Smooth muscle cell (in vitro differentiated cells): Measurements from ENCODE around the gene MAGI2. TPM values are rescaled to one million over a fixed set of nuclear protein-coding genes. Genes with fewer than 3 reads are reported as not detected.

Experiments used
- DNase-seq: peaks from one replicate; lab custom pipeline; 2025; ENCODE audit not compliant: unreplicated experiment; lab: John Stamatoyannopoulos, UW
- H2AFZ ChIP-seq: fragments of 200-600 bp; sonication (generic); 2 replicates; pipeline ENCODE4 v1.6.0; 2016; ENCODE audit warnings: antibody characterized with exemption, low read depth, mild to moderate bottlenecking
- H3F3A ChIP-seq: fragments of 200-600 bp; sonication (generic); 2 replicates; pipeline ENCODE4 v1.6.0; 2017; ENCODE audit warnings: antibody characterized with exemption, low read depth
- H3K27ac ChIP-seq: fragments of 200-600 bp; sonication (generic); 2 replicates; pipeline ENCODE4 v1.5.1; 2016; ENCODE audit warnings: low read depth, mild to moderate bottlenecking
- H3K27me3 ChIP-seq: fragments of 200-600 bp; sonication (generic); 2 replicates; pipeline ENCODE4 v1.6.1; 2016; ENCODE audit warnings: low read depth, mild to moderate bottlenecking
- H3K36me3 ChIP-seq: fragments of 200-600 bp; sonication (generic); 2 replicates; pipeline ENCODE4 v1.5.1; 2016; ENCODE audit warnings: low read depth
- H3K4me1 ChIP-seq: fragments of 200-600 bp; sonication (generic); 2 replicates; pipeline ENCODE4 v1.5.1; 2016; ENCODE audit warnings: low read depth
- H3K4me2 ChIP-seq: fragments of 200-600 bp; sonication (generic); 2 replicates; pipeline ENCODE4 v1.6.0; 2016; ENCODE audit warnings: mild to moderate bottlenecking
- H3K4me3 ChIP-seq: fragments of 200-600 bp; sonication (generic); 2 replicates; pipeline ENCODE4 v1.5.1; 2016; ENCODE audit warnings: mild to moderate bottlenecking
- H3K79me2 ChIP-seq: fragments of 200-600 bp; sonication (generic); 2 replicates; pipeline ENCODE4 v1.6.0; 2016; ENCODE audit warnings: low read depth, mild to moderate bottlenecking
- H3K9ac ChIP-seq: fragments of 200-600 bp; sonication (generic); 2 replicates; pipeline ENCODE4 v1.6.0; 2016; ENCODE audit warnings: low read depth
- H3K9me3 ChIP-seq: fragments of 200-600 bp; sonication (generic); replicated peaks from 2 replicates; pipeline ENCODE4 v1.5.1; 2016; ENCODE audit warnings: low read depth
- H4K20me1 ChIP-seq: fragments of 200-600 bp; sonication (generic); 2 replicates; pipeline ENCODE4 v1.6.0; 2016; ENCODE audit warnings: low read depth
- CTCF ChIP-seq: fragments of 200-600 bp; sonication (generic); IDR thresholded peaks from 2 replicates; pipeline ENCODE4 v1.5.1; 2017; ENCODE audit warnings: borderline replicate concordance, mild to moderate bottlenecking, antibody characterized with exemption; ENCODE audit not compliant: insufficient read depth, poor library complexity, severe bottlenecking
- WGBS: methylation state at CpG from one replicate; pipeline ENCODE4 v1.1.7; 2016; ENCODE audit warnings: low lambda C conversion rate; 5-methylcytosine and 5-hydroxymethylcytosine counted together
- polyA plus RNA-seq: library from polyadenylated mRNA; unstranded; fragments of >200 nt; fragmentation: Nextera tagmentation; extraction: Ambion mirVana; gene quantifications from 2 replicates; pipeline ENCODE4 v1.2.1, GENCODE V29; 2016
- total RNA-seq: library from RNA; depleted of rRNA; stranded (reverse); fragments of >200 nt; gene quantifications from 2 replicates; pipeline ENCODE4 v1.2.3, GENCODE V29; 2014

The MAGI2 gene
- total and polyA plus RNA-seq, 2 experiments from 2014 or later: 3.4 to 10.7 TPM

DNA sequence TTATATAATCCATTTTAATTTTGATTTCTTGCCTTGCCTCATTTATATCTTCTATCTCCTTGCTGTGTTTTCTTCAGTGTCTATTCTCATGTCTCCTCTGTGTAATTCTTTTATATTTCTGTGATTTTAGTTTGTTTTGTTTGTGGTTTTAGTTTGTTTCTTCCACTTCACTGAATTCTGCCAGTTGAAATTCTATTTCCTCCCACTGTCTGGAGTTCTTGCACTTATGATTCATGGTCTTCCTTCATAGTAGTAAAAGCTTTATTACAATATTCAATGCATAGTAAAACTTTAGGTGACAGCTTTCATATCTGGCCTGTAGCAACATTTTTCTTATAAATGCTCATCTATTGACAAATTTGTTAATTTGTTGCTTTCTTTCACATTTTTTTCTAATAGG lies 113.3 kb downstream of the MAGI2 start:
- no peaks in the 10 kb centered on the region for H3K79me2 ChIP-seq
- no peaks in the 10 kb centered on the region for H3K4me1 ChIP-seq
- peak overlapping the region; percentile 30 for H3K27ac ChIP-seq
- no peaks in the 10 kb centered on the region for H4K20me1 ChIP-seq
- no peaks in the 10 kb centered on the region for H3K9me3 ChIP-seq
- H3K4me3 ChIP-seq: no peak overlapping the region
- H3K27me3 ChIP-seq: no peaks in the 10 kb centered on the region
- H3F3A ChIP-seq: no peaks in the 10 kb centered on the region
- H2AFZ ChIP-seq: no peak overlapping the region
- H3K4me2 ChIP-seq: peak overlapping the region; percentile 36
- no peaks in the 10 kb centered on the region for H3K36me3 ChIP-seq
- no peak for DNase-seq
- no peak overlapping the region for H3K9ac ChIP-seq
- no peak for TF ChIP-seq CTCF

GRCh38 chr7:79339208-79339925 lies 114.1 kb downstream of the MAGI2 start:
- Histone ChIP-seq H3K27me3 (no peaks in the 10 kb centered on the region), H3K27ac (no peak overlapping the region), H3K4me1 (no peaks in the 10 kb centered on the region), H3K79me2 (no peaks in the 10 kb centered on the region), H3K36me3 (no peaks in the 10 kb centered on the region), H4K20me1 (no peaks in the 10 kb centered on the region), H2AFZ (no peak overlapping the region), H3K9me3 (no peaks in the 10 kb centered on the region), H3K4me2 (no peak overlapping the region), H3F3A (no peaks in the 10 kb centered on the region), H3K4me3 (no peak overlapping the region), H3K9ac (no peak overlapping the region)
- DNase-seq: no peak
- 85% methylated on average over 4 of the region's 4 CpGs for WGBS
- TF ChIP-seq CTCF: no peak

- WGBS: 79% methylated on average over 5 of the region's 5 CpGs
- H3K9ac ChIP-seq: no peak overlapping the region
- no peaks in the 10 kb centered on the region for H3K79me2 ChIP-seq
- H2AFZ ChIP-seq: no peak overlapping the region
- no peaks in the 10 kb centered on the region for H3K36me3 ChIP-seq
- no peak for DNase-seq
- H3K27ac ChIP-seq: no peak overlapping the region
- no peaks in the 10 kb centered on the region for H3K4me1 ChIP-seq
- H4K20me1 ChIP-seq: no peaks in the 10 kb centered on the region
- H3K27me3 ChIP-seq: no peaks in the 10 kb centered on the region
- H3K4me2 ChIP-seq: no peak overlapping the region
- no peak overlapping the region for H3K4me3 ChIP-seq
- H3K9me3 ChIP-seq: no peaks in the 10 kb centered on the region
- H3F3A ChIP-seq: no peaks in the 10 kb centered on the region
- no peak for TF ChIP-seq CTCF
Measured at GRCh38 chr7:79337717-79338116, 115.8 kb downstream of the MAGI2 start.

DNA sequence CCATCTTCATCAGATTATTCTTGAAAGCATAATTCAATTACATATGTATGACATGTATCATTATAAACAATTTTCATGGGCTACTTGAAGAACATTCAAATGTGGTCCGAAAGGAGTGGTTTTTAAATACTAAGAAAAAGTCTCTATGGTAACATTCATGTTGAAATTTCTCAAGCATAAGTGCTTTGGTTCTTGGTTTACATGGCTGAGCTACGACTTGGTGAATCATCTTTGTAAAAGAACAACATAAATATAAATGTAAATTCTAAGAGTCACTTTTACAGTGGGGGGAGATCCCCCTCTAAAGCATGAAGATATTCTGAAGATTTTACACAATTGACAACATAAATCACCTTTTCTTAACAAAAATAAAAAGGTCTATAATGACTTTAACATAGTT lies 118.6 kb downstream of the MAGI2 start:
- Histone ChIP-seq H3K36me3 (no peaks in the 10 kb centered on the region), H3K27ac (no peak overlapping the region), H3K4me3 (no peak overlapping the region), H2AFZ (no peak overlapping the region), H3K79me2 (no peaks in the 10 kb centered on the region), H4K20me1 (no peaks in the 10 kb centered on the region), H3K9me3 (no peaks in the 10 kb centered on the region), H3K27me3 (no peaks in the 10 kb centered on the region), H3F3A (no peaks in the 10 kb centered on the region), H3K9ac (no peak overlapping the region), H3K4me2 (no peak overlapping the region), H3K4me1 (no peaks in the 10 kb centered on the region)
- no peak for TF ChIP-seq CTCF
- 49% methylated on average over 2 of the region's 2 CpGs for WGBS
- no peak for DNase-seq
